Naive thymus-derived CD4-positive, alpha-beta T cell (primary cell): ENCODE measurements around the gene LRP6. TPM values are rescaled to one million over a fixed set of nuclear protein-coding genes. Genes with fewer than 3 reads are reported as not detected.

Experiments used
- ATAC-seq: fragments of 150-1000 bp; cut with Tn5 transposase; 2 replicates; pipeline ENCODE4 v1.10.0; 2021; ENCODE audit warnings: mild to moderate bottlenecking, moderate library complexity
- CTCF ChIA-PET: fragments of 350-600 bp; sonication (Branson Sonifier 250); formaldehyde crosslinking; loops from one replicate; lab custom pipeline; 2021; ENCODE audit warnings: antibody characterized with exemption; lab: Charles Lee
- POLR2A ChIA-PET: fragments of 350-600 bp; sonication (Branson Sonifier 250); formaldehyde crosslinking; loops from one replicate; lab custom pipeline; 2021; ENCODE audit warnings: antibody characterized with exemption, inconsistent platforms; lab: Charles Lee
- DNase-seq, 9 donors: peaks; one replicate each; pipeline versions ENCODE4 v3.0.0 to v3.0.0-alpha.2; 2020 to 2022; ENCODE audit warnings: mixed read lengths in 1 of 9
- H3K27ac ChIP-seq: one replicate; pipeline ENCODE4 v1.7.0; 2013; ENCODE audit warnings: mild to moderate bottlenecking, low read depth, low read length, moderate library complexity
- H3K27me3 ChIP-seq, 2 donors: one replicate each; pipeline ENCODE4 v1.7.0; 2013; ENCODE audit warnings: low read length in 2 of 2, mild to moderate bottlenecking in 2 of 2, moderate library complexity in 2 of 2; ENCODE audit not compliant: control insufficient read depth in 2 of 2, insufficient read depth in 2 of 2
- H3K36me3 ChIP-seq, 3 experiments: 1 replicate in 2 of 3; 2 replicates in 1 of 3; pipeline ENCODE4 v1.7.0; 2013; ENCODE audit warnings: low read length in 3 of 3, mild to moderate bottlenecking in 3 of 3, moderate library complexity in 1 of 3; ENCODE audit not compliant: insufficient read depth in 3 of 3, control insufficient read depth in 2 of 3
- H3K4me1 ChIP-seq, 2 donors: one replicate each; pipeline ENCODE4 v1.7.0; 2013; ENCODE audit warnings: low read length in 2 of 2, mild to moderate bottlenecking in 2 of 2, moderate library complexity in 1 of 2; ENCODE audit not compliant: control insufficient read depth in 2 of 2, insufficient read depth in 2 of 2
- H3K4me3 ChIP-seq: 2 replicates; pipeline ENCODE4 v1.7.0; 2013; ENCODE audit warnings: mild to moderate bottlenecking, low read length
- H3K9me3 ChIP-seq, 3 experiments: 1 replicate in 2 of 3; 2 replicates in 1 of 3; pipeline ENCODE4 v1.7.0; 2013; ENCODE audit warnings: low read length in 3 of 3; ENCODE audit not compliant: control insufficient read depth in 2 of 3
- H3K27ac Mint-ChIP-seq, 9 donors: one replicate each; pipeline ENCODE4 v1.8.0; 2020 to 2022; ENCODE audit warnings: mixed read lengths in 9 of 9, mild to moderate bottlenecking in 8 of 9, moderate library complexity in 5 of 9, inconsistent platforms in 2 of 9
- H3K27me3 Mint-ChIP-seq, 5 donors: one replicate each; pipeline ENCODE4 v1.8.0; 2021 to 2022; ENCODE audit warnings: mixed read lengths in 5 of 5, mild to moderate bottlenecking in 1 of 5
- H3K36me3 Mint-ChIP-seq, 5 donors: one replicate each; pipeline ENCODE4 v1.8.0; 2020 to 2022; ENCODE audit warnings: mixed read lengths in 5 of 5, mild to moderate bottlenecking in 3 of 5, inconsistent platforms in 1 of 5
- H3K4me1 Mint-ChIP-seq, 7 donors: one replicate each; pipeline ENCODE4 v1.8.0; 2020 to 2022; ENCODE audit warnings: mixed read lengths in 7 of 7, mild to moderate bottlenecking in 3 of 7, inconsistent platforms in 1 of 7
- H3K4me3 Mint-ChIP-seq, 10 donors: one replicate each; pipeline ENCODE4 v1.8.0; 2020 to 2022; ENCODE audit warnings: mild to moderate bottlenecking in 10 of 10, mixed read lengths in 10 of 10, moderate library complexity in 6 of 10, inconsistent platforms in 2 of 10
- H3K9me3 Mint-ChIP-seq, 11 donors: one replicate each; pipeline ENCODE4 v1.8.0; 2020 to 2022; ENCODE audit warnings: mixed read lengths in 11 of 11, mild to moderate bottlenecking in 4 of 11, inconsistent platforms in 1 of 11, moderate library complexity in 1 of 11
- intact Hi-C, 2 donors: fragments of 100-400 bp; cut with micrococcal nuclease; formaldehyde crosslinking; loops; one replicate each; pipeline ENCODE4 v1.15.1; 2023
- polyA plus RNA-seq, 2 donors: library from polyadenylated mRNA; unstranded; fragments of 300-500 nt; fragmentation: Illumina TruSeq; gene quantifications; one replicate each; pipeline ENCODE4 v1.2.3, GENCODE V29; 2021
- total RNA-seq, 6 experiments: library from RNA in 5 of 6; stranded (reverse) in 5 of 6; gene quantifications; 1 replicate in 5 of 6; 2 replicates in 1 of 6; pipeline ENCODE4 v1.2.3 and lab custom pipeline; 2021 to 2026

Gene LRP6
- total and polyA plus RNA-seq, 7 experiments from 2014 or later: 1.6 to 12.6 (median 5.2) TPM

- Histone ChIP-seq H3K27me3 (no peaks in the 10 kb centered on the region), H3K9me3 (no peaks in the 10 kb centered on the region), H3K36me3 (no peaks in the 10 kb centered on the region), H3K4me3 (no peak overlapping the region), H3K27ac (no peak overlapping the region), H3K4me1 (peaks cover 0 to 12% of the 10 kb centered on the region in 2 donors)
- Mint-ChIP-seq H3K36me3 (peaks cover 0 to 16% (median 6%) of the 10 kb centered on the region in 5 donors), H3K27ac (no peak overlapping the region), H3K4me3 (no peak overlapping the region), H3K9me3 (peaks cover 0 to 2% (median 0%) of the 10 kb centered on the region in 11 donors), H3K4me1 (peaks cover 11 to 27% (median 22%) of the 10 kb centered on the region in 7 donors), H3K27me3 (peaks cover 0 to 38% (median 0%) of the 10 kb centered on the region in 5 donors)
- DNase-seq (no peak), ATAC-seq (no peak)
- ChIA-PET POLR2A (no interaction called here), CTCF (no interaction called here)
- intact Hi-C loops: no loop called here
These were observed 57.8 kb downstream of the LRP6 start for GRCh38 chr12:12209043-12209442.

GRCh38 chr12:12207746-12208145 is 59.1 kb downstream of the LRP6 start:
- ATAC-seq (no peak), DNase-seq (no peak)
- Mint-ChIP-seq H3K4me1 (peaks cover 11 to 27% (median 21%) of the 10 kb centered on the region in 7 donors), H3K27me3 (peaks cover 0 to 35% (median 0%) of the 10 kb centered on the region in 5 donors), H3K36me3 (peaks cover 0 to 27% (median 14%) of the 10 kb centered on the region in 5 donors), H3K4me3 (no peak overlapping the region), H3K9me3 (peaks cover 0 to 2% (median 0%) of the 10 kb centered on the region in 11 donors), H3K27ac (no peak overlapping the region)
- POLR2A ChIA-PET: no interaction called here
- CTCF ChIA-PET: no interaction called here
- H3K4me3 ChIP-seq: no peak overlapping the region
- intact Hi-C loops: no loop called here
- no peaks in the 10 kb centered on the region for H3K9me3 ChIP-seq
- H3K27ac ChIP-seq: no peak overlapping the region
- no peaks in the 10 kb centered on the region for H3K27me3 ChIP-seq
- no peaks in the 10 kb centered on the region for H3K36me3 ChIP-seq
- peaks cover 0 to 12% of the 10 kb centered on the region in 2 donors for H3K4me1 ChIP-seq

- Histone ChIP-seq H3K36me3 (no peaks in the 10 kb centered on the region), H3K27ac (no peak overlapping the region), H3K4me3 (no peak overlapping the region), H3K27me3 (no peaks in the 10 kb centered on the region), H3K9me3 (no peaks in the 10 kb centered on the region), H3K4me1 (peaks cover 0 to 12% of the 10 kb centered on the region in 2 donors)
- intact Hi-C loops: no loop called here
- no peak overlapping the region for H3K4me3 Mint-ChIP-seq
- no peak for ATAC-seq
- no peak for DNase-seq
- H3K27me3 Mint-ChIP-seq: peaks cover 0 to 32% (median 0%) of the 10 kb centered on the region in 5 donors
- peaks cover 11 to 20% (median 15%) of the 10 kb centered on the region in 7 donors for H3K4me1 Mint-ChIP-seq
- POLR2A ChIA-PET: no interaction called here
- peaks cover 0 to 36% (median 23%) of the 10 kb centered on the region in 5 donors for H3K36me3 Mint-ChIP-seq
- no peak overlapping the region for H3K27ac Mint-ChIP-seq
- H3K9me3 Mint-ChIP-seq: peaks cover 0 to 2% (median 0%) of the 10 kb centered on the region in 11 donors
- CTCF ChIA-PET: no interaction called here
These were observed 60.0 kb downstream of the LRP6 start for GRCh38 chr12:12206776-12207388.

- Histone ChIP-seq H3K9me3 (no peaks in the 10 kb centered on the region), H3K27me3 (no peaks in the 10 kb centered on the region), H3K36me3 (no peaks in the 10 kb centered on the region), H3K4me3 (no peak overlapping the region), H3K27ac (no peak overlapping the region), H3K4me1 (no peaks in the 10 kb centered on the region)
- intact Hi-C loops: no loop called here
- ChIA-PET CTCF (interaction anchor here (0.7 kb wide), 1 partner anchor 126 kb away, joined by 3 read pairs; no protein-coding TSS in a partner anchor), POLR2A (no interaction called here)
- no peak overlapping the region for H3K27ac Mint-ChIP-seq
- no peak for ATAC-seq
- peaks cover 0 to 17% (median 5%) of the 10 kb centered on the region in 11 donors for H3K9me3 Mint-ChIP-seq
- no peak overlapping the region for H3K4me3 Mint-ChIP-seq
- peaks cover 0 to 10% (median 0%) of the 10 kb centered on the region in 5 donors for H3K27me3 Mint-ChIP-seq
- no peak for DNase-seq
- H3K36me3 Mint-ChIP-seq: peaks cover 12 to 56% (median 43%) of the 10 kb centered on the region in 5 donors
- no peaks in the 10 kb centered on the region for H3K4me1 Mint-ChIP-seq
These were observed 64.1 kb downstream of the LRP6 start for GRCh38 chr12:12202747-12203146.

GRCh38 chr12:12202105-12202504 is 64.7 kb downstream of the LRP6 start:
- intact Hi-C loops: no loop called here
- no peaks in the 10 kb centered on the region for H3K4me1 ChIP-seq
- DNase-seq: no peak
- Mint-ChIP-seq H3K27me3 (peaks cover 0 to 9% (median 0%) of the 10 kb centered on the region in 5 donors), H3K4me1 (no peaks in the 10 kb centered on the region), H3K27ac (no peak overlapping the region), H3K36me3 (peaks cover 12 to 61% (median 49%) of the 10 kb centered on the region in 5 donors), H3K4me3 (no peak overlapping the region), H3K9me3 (peaks cover 2 to 22% (median 7%) of the 10 kb centered on the region in 11 donors)
- H3K9me3 ChIP-seq: no peaks in the 10 kb centered on the region
- POLR2A ChIA-PET: no interaction called here
- no peak overlapping the region for H3K27ac ChIP-seq
- no peaks in the 10 kb centered on the region for H3K27me3 ChIP-seq
- CTCF ChIA-PET: interaction anchor here (0.7 kb wide), 1 partner anchor 127 kb away, joined by 3 read pairs; no protein-coding TSS in a partner anchor
- no peaks in the 10 kb centered on the region for H3K36me3 ChIP-seq
- no peak for ATAC-seq
- no peak overlapping the region for H3K4me3 ChIP-seq

- Mint-ChIP-seq H3K27ac (no peak overlapping the region), H3K4me1 (no peaks in the 10 kb centered on the region), H3K4me3 (no peak overlapping the region), H3K27me3 (peaks cover 0 to 12% (median 0%) of the 10 kb centered on the region in 5 donors), H3K9me3 (peaks cover 2 to 30% (median 11%) of the 10 kb centered on the region in 11 donors), H3K36me3 (peaks cover 12 to 69% (median 57%) of the 10 kb centered on the region in 5 donors)
- H3K27me3 ChIP-seq: no peaks in the 10 kb centered on the region
- no peak overlapping the region for H3K4me3 ChIP-seq
- no peaks in the 10 kb centered on the region for H3K36me3 ChIP-seq
- CTCF ChIA-PET: no interaction called here
- POLR2A ChIA-PET: no interaction called here
- no peak for ATAC-seq
- intact Hi-C loops: no loop called here
- DNase-seq: no peak
- H3K9me3 ChIP-seq: no peaks in the 10 kb centered on the region
- H3K27ac ChIP-seq: no peak overlapping the region
- no peaks in the 10 kb centered on the region for H3K4me1 ChIP-seq
These were observed 65.5 kb downstream of the LRP6 start for GRCh38 chr12:12201274-12201758.
